Type B pancreatic cell (in vitro differentiated cells): ENCODE data around the gene UBE2L6. TPM values are rescaled to one million over a fixed set of nuclear protein-coding genes. Genes with fewer than 3 reads are reported as not detected.

Experiments used
- DNase-seq: peaks from one replicate; pipeline ENCODE4 v3.0.0; 2021; ENCODE audit warnings: mixed read lengths; ENCODE audit not compliant: unreplicated experiment; ENCODE audit errors: extremely low spot score
- H3K27ac Mint-ChIP-seq: 2 replicates; pipeline ENCODE4 v1.8.0; 2021; ENCODE audit warnings: mild to moderate bottlenecking, mixed read lengths
- H3K27me3 Mint-ChIP-seq: 2 replicates; pipeline ENCODE4 v1.8.0; 2021; ENCODE audit warnings: mixed read lengths
- H3K36me3 Mint-ChIP-seq: 2 replicates; pipeline ENCODE4 v1.8.0; 2021; ENCODE audit warnings: mixed read lengths
- H3K4me1 Mint-ChIP-seq: one replicate; pipeline ENCODE4 v1.8.0; 2021; ENCODE audit warnings: mixed read lengths; ENCODE audit not compliant: unreplicated experiment
- H3K4me3 Mint-ChIP-seq: 2 replicates; pipeline ENCODE4 v1.8.0; 2021; ENCODE audit warnings: mild to moderate bottlenecking, mixed read lengths
- H3K9me3 Mint-ChIP-seq: 2 replicates; pipeline ENCODE4 v1.8.0; 2021; ENCODE audit warnings: mixed read lengths
- long read RNA-seq: library from polyadenylated mRNA; unstranded; transcript quantifications from one replicate; pipeline ENCODE4 v2.0.0, GENCODE V29; 2020
- total RNA-seq: library from RNA; stranded (reverse); gene quantifications from 2 replicates; pipeline ENCODE4 v1.2.1, GENCODE V29; 2021; ENCODE audit warnings: low replicate concordance
- TF ChIP-seq, protein P1 (sequence below): fragments of 200-600 bp; sonication (generic); conservative IDR thresholded peaks from 2 replicates; pipeline ENCODE4 v1.5.0; 2021; ENCODE audit warnings: antibody characterized with exemption, mild to moderate bottlenecking

The UBE2L6 gene
- 29.9 and 65.1 TPM in 2 replicates for total RNA-seq
- long read RNA-seq, transcript UBE2L6-201 (4 exons, 1,354 nt) = major isoform, 78 of 83 reads
- long read RNA-seq, partial matches to known transcripts = 3 of 83 reads
- long read RNA-seq, other reads (novel, unspliced or antisense) = 0 of 83 reads

DNA sequence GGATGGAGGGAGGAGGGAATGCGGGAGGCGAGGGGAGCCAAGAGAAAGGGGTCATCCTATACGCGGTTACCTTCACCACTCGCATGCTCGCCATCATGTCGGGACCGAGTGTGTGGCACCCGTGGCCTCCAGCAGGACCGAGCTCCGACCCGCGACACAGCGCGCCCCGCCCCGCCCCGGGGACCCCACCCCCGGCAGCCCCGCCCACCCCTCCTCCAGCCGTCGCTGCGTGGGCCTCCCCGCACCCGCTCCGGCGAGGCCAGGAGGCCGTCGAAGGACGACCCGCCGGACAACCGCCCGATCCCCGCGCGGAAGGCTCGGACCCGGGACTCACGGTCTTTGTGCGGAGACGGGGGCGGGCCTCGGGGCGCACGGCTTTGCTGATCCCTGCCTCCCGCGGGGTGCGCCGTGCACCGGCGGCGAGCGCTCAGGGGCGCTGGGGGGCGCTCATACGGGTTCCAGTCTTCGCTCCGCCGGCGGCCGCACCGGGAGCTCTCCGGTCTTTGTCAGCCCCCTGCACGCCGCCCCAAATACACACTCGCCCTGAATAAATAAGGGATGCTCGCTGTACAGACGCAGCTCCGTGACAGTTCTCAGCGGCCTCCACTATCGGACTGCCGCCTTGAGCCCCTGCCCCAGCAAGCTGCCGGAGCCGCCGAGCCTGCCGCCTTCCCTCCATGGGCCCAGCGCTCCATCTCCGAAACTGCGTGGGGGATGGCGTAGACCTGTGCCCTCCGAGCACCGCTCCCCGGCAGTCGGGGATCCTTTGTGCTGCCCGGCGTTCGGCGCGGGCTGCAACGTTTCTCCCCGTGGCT, at the start of gene UBE2L6:
UBE2L6 (minus strand) TSS at position 158 of the 815 bp plus-strand sequence; CDS start at position 97, 61 bp downstream.
- H3K9me3 Mint-ChIP-seq = no peaks in the 10 kb centered on the region
- TF ChIP-seq, protein P1, sequence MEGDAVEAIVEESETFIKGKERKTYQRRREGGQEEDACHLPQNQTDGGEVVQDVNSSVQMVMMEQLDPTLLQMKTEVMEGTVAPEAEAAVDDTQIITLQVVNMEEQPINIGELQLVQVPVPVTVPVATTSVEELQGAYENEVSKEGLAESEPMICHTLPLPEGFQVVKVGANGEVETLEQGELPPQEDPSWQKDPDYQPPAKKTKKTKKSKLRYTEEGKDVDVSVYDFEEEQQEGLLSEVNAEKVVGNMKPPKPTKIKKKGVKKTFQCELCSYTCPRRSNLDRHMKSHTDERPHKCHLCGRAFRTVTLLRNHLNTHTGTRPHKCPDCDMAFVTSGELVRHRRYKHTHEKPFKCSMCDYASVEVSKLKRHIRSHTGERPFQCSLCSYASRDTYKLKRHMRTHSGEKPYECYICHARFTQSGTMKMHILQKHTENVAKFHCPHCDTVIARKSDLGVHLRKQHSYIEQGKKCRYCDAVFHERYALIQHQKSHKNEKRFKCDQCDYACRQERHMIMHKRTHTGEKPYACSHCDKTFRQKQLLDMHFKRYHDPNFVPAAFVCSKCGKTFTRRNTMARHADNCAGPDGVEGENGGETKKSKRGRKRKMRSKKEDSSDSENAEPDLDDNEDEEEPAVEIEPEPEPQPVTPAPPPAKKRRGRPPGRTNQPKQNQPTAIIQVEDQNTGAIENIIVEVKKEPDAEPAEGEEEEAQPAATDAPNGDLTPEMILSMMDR = no peak
- peak within 1 kb of the TSS; percentile 99 for H3K4me3 Mint-ChIP-seq
- H3K4me1 Mint-ChIP-seq = peaks cover 38% of the 10 kb centered on the region
- H3K36me3 Mint-ChIP-seq = peaks cover 2% of the 10 kb centered on the region
- peak within 1 kb of the TSS; percentile 92 for H3K27ac Mint-ChIP-seq
- DNase-seq = peak; percentile 77
- no peaks in the 10 kb centered on the region for H3K27me3 Mint-ChIP-seq

DNA sequence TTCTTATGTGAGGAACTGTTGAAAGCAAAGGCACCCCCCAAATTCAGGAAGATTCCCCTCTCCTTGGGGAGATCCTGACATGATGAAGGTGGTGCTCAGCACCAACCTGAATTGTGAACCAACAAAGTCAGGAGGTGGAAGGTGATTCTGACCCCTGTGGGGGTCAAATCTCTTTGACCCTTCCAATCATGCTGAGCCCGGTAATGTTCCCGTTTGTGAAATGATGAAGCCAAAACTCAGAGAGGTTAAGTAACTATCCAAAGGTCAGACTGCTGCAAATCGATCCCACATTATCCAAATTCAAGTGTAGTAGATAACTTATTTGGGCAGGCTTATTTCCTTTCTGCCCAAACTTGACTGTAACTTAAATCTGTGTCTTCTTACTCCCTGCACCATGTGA, 49.1 kb upstream of the UBE2L6 start:
- Mint-ChIP-seq H3K27me3 (no peaks in the 10 kb centered on the region), H3K4me1 (peaks cover 4% of the 10 kb centered on the region), H3K9me3 (no peaks in the 10 kb centered on the region), H3K36me3 (peaks cover 21% of the 10 kb centered on the region), H3K4me3 (no peak overlapping the region), H3K27ac (no peak overlapping the region)
- DNase-seq = no peak
- TF ChIP-seq, protein P1 = no peak

DNA sequence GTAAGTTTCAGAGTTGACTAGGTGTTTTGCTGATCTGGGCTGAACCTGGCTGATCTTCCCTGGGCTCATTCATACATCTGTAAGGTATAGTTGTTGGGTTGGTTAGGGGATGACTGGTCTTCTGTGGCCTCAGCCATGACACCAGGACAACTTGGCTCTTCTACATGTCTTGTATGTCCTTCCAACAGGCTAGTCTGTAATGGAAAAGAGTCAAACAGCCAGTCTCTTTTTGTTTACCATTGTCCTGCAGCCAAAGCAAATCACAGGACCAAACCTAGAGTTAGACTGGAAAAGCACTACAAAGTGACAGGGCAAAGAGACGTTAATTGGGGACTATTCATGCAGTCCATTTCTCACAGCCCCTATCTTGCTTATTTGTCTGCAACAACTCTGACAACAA, 47.8 kb upstream of the UBE2L6 start:
- TF ChIP-seq, protein P1 = no peak
- Mint-ChIP-seq H3K27ac (no peak overlapping the region), H3K27me3 (no peaks in the 10 kb centered on the region)

DNA sequence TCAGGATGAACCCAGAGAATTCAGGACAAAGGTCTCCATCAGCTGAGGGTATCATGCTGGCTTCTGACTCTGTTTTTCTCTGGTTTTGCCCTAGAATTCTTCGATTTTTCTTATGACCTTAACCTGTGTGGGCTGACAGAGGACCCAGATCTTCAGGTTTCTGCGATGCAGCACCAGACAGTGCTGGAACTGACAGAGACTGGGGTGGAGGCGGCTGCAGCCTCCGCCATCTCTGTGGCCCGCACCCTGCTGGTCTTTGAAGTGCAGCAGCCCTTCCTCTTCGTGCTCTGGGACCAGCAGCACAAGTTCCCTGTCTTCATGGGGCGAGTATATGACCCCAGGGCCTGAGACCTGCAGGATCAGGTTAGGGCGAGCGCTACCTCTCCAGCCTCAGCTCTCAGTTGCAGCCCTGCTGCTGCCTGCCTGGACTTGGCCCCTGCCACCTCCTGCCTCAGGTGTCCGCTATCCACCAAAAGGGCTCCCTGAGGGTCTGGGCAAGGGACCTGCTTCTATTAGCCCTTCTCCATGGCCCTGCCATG, 46.8 kb upstream of the UBE2L6 start:
- no peaks in the 10 kb centered on the region for H3K27me3 Mint-ChIP-seq
- no peak for DNase-seq
- no peak overlapping the region for H3K27ac Mint-ChIP-seq
- TF ChIP-seq, protein P1 = no peak
- H3K4me3 Mint-ChIP-seq = no peak overlapping the region
- H3K9me3 Mint-ChIP-seq = no peaks in the 10 kb centered on the region
- H3K36me3 Mint-ChIP-seq = peaks cover 25% of the 10 kb centered on the region
- peaks cover 4% of the 10 kb centered on the region for H3K4me1 Mint-ChIP-seq

More for the DNA sequence above, 47.8 kb upstream of the UBE2L6 start:
- no peak for DNase-seq
- Mint-ChIP-seq H3K36me3 (peaks cover 25% of the 10 kb centered on the region), H3K9me3 (no peaks in the 10 kb centered on the region), H3K4me1 (peaks cover 4% of the 10 kb centered on the region), H3K4me3 (no peak overlapping the region)

DNA sequence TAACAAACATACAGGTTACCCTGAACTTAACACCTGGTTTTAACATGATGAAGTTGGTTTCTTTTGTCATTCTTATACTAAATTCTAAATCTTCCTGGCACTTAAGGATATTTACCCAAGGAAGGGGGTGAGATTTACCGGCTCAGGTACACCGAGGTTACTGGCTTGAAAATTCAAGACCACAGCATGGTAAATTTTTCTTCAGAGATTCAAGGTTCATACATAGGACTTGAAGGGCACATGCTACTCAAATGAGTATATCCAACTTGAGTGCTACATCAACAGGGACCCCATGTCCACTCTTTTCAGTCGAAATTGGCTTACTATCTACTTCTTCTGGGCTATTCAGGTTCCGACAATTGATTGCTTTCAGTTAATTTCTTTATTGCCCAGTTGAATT, 42.7 kb upstream of the UBE2L6 start:
- no peak overlapping the region for H3K27ac Mint-ChIP-seq
- TF ChIP-seq, protein P1 = no peak
- H3K4me3 Mint-ChIP-seq = no peak overlapping the region
- peaks cover 24% of the 10 kb centered on the region for H3K36me3 Mint-ChIP-seq
- H3K4me1 Mint-ChIP-seq = no peaks in the 10 kb centered on the region
- DNase-seq = no peak
- no peaks in the 10 kb centered on the region for H3K9me3 Mint-ChIP-seq
- no peaks in the 10 kb centered on the region for H3K27me3 Mint-ChIP-seq
